Panc1 (cell line): ENCODE measurements around the gene NEK2. TPM values are rescaled to one million over a fixed set of nuclear protein-coding genes. Genes with fewer than 3 reads are reported as not detected.
"Not testable (repeated sequence)": the region's sequence is repeated elsewhere in the genome, so short reads cannot be mapped to it uniquely, and the experiment has no call there.

Source experiments
- ATAC-seq: fragments of 200-7000 bp; cut with Tn5 transposase; 2 replicates; pipeline ENCODE4 v1.9.1; 2020; ENCODE audit warnings: mild to moderate bottlenecking, moderate library complexity
- BruUV-seq: library from RNA; stranded (reverse); fragments of 400-500 nt; replicated peaks from 2 replicates; lab custom pipeline; 2021; lab: Mats Ljungman, UMichigan
- CTCF ChIA-PET: fragments of 300-600 bp; sonication (Branson Sonifier 250); formaldehyde crosslinking; loops from one replicate; lab custom pipeline; 2022; ENCODE audit warnings: antibody characterized with exemption; lab: Charles Lee
- POLR2A ChIA-PET: fragments of 300-600 bp; sonication (Branson Sonifier 250); formaldehyde crosslinking; loops from one replicate; lab custom pipeline; 2022; ENCODE audit warnings: antibody characterized with exemption; lab: Charles Lee
- DNase-seq: peaks from one replicate; pipeline ENCODE4 v3.0.0-alpha.2; 2010; ENCODE audit warnings: low read depth, low spot score
- H3K27ac ChIP-seq: 2 replicates; pipeline ENCODE4 v1.5.1; 2011; ENCODE audit warnings: mild to moderate bottlenecking, low read length, inconsistent platforms
- H3K27me3 ChIP-seq: fragments of 200-500 bp; sonication (Bioruptor generic); 2 replicates; pipeline ENCODE4 v1.6.0; 2014; ENCODE audit warnings: low read length, inconsistent platforms; ENCODE audit not compliant: control insufficient read depth, insufficient read depth
- H3K36me3 ChIP-seq: fragments of 200-500 bp; sonication (Bioruptor generic); 2 replicates; pipeline ENCODE4 v1.5.1; 2014; ENCODE audit warnings: inconsistent platforms, mild to moderate bottlenecking, low read length, moderate library complexity; ENCODE audit not compliant: control insufficient read depth, insufficient read depth
- H3K4me1 ChIP-seq: 2 replicates; pipeline ENCODE4 v1.5.1; 2011; ENCODE audit warnings: inconsistent platforms, mild to moderate bottlenecking, low read length, moderate library complexity; ENCODE audit not compliant: control insufficient read depth, insufficient read depth
- H3K4me3 ChIP-seq, 2 experiments: 2 replicates each; pipeline ENCODE4 v1.5.1; 2011 to 2012; ENCODE audit warnings: low read depth in 2 of 2, low read length in 2 of 2, mild to moderate bottlenecking in 2 of 2, inconsistent platforms in 1 of 2, moderate library complexity in 1 of 2
- H3K9me3 ChIP-seq: fragments of 200-500 bp; sonication (Bioruptor generic); 2 replicates; pipeline ENCODE4 v1.5.1; 2014; ENCODE audit warnings: low read depth, mild to moderate bottlenecking, inconsistent platforms, low read length, moderate library complexity; ENCODE audit not compliant: control insufficient read depth, insufficient read depth
- POLR2AphosphoS5 ChIP-seq: IDR thresholded peaks from 2 replicates; pipeline ENCODE4 v1.6.1; 2012; ENCODE audit warnings: mild to moderate bottlenecking, low read depth, low read length, moderate library complexity
- SIN3A ChIP-seq: IDR thresholded peaks from 2 replicates; pipeline ENCODE4 v1.6.1; 2012; ENCODE audit warnings: low read depth, mild to moderate bottlenecking, low read length, moderate library complexity, borderline replicate concordance; ENCODE audit not compliant: insufficient read depth
- TCF7L2 ChIP-seq: IDR thresholded peaks from 2 replicates; pipeline ENCODE4 v1.6.1; 2011; ENCODE audit warnings: mild to moderate bottlenecking, low read depth, low read length, inconsistent platforms
- in situ Hi-C: cut with HindIII; loops from 2 replicates; pipeline ENCODE4 v1.10.0; 2016; ENCODE audit warnings: low sequenced_read_pairs, low pct_unique_long_range_greater_than_20kb
- intact Hi-C: fragments of 100-400 bp; cut with micrococcal nuclease; formaldehyde crosslinking; loops from one replicate; pipeline ENCODE4 v1.10.0; 2022; ENCODE audit not compliant: unreplicated experiment
- total RNA-seq: library from RNA; stranded (reverse); gene quantifications from one replicate; pipeline ENCODE4 v1.2.1, GENCODE V29; 2021; ENCODE audit not compliant: unreplicated experiment
- TF ChIP-seq, protein P1 (sequence below), 2 experiments: IDR thresholded peaks; 2 replicates each; pipeline ENCODE4 v1.6.1; 2011 to 2012; ENCODE audit warnings: low read depth in 2 of 2, control low read depth in 1 of 2, low read length in 1 of 2, mild to moderate bottlenecking in 1 of 2, moderate library complexity in 1 of 2; ENCODE audit not compliant: insufficient read depth in 1 of 2
- TF ChIP-seq, protein P2 (sequence below): fragments of 450-650 bp; IDR thresholded peaks from 2 replicates; pipeline ENCODE4 v1.5.1; 2017; ENCODE audit warnings: mild to moderate bottlenecking

The NEK2 gene
- total RNA-seq, 1 experiment from 2014 or later, result 34.4 TPM

DNA sequence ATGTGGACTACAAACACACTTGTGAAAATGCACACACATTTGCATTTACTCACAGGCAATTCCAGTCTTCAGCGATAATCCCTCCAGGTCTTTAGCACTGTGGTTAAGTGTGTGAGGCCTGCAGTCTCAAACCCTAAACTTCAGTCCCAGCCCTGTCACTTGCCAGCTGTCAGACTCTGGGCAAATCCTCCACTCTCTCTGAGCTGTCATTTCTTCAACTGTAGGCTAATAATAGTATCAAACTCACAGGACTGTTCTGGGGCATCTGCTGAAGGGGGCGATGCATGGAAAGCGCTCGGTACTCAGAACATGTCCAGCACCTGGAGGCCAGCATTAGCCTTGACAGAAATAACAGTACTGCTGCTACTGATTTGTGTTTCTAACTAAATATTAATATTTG lies 48.2 kb downstream of the NEK2 start:
- Histone ChIP-seq H3K4me3 (no peak overlapping the region), H3K27ac (no peak overlapping the region), H3K9me3 (no peaks in the 10 kb centered on the region), H3K36me3 (no peaks in the 10 kb centered on the region), H3K27me3 (no peaks in the 10 kb centered on the region), H3K4me1 (no peaks in the 10 kb centered on the region)
- intact Hi-C loops, result no loop called here
- ChIA-PET POLR2A (no interaction called here), CTCF (no interaction called here)
- no TSS peak for BruUV-seq
- TF ChIP-seq, protein P1, sequence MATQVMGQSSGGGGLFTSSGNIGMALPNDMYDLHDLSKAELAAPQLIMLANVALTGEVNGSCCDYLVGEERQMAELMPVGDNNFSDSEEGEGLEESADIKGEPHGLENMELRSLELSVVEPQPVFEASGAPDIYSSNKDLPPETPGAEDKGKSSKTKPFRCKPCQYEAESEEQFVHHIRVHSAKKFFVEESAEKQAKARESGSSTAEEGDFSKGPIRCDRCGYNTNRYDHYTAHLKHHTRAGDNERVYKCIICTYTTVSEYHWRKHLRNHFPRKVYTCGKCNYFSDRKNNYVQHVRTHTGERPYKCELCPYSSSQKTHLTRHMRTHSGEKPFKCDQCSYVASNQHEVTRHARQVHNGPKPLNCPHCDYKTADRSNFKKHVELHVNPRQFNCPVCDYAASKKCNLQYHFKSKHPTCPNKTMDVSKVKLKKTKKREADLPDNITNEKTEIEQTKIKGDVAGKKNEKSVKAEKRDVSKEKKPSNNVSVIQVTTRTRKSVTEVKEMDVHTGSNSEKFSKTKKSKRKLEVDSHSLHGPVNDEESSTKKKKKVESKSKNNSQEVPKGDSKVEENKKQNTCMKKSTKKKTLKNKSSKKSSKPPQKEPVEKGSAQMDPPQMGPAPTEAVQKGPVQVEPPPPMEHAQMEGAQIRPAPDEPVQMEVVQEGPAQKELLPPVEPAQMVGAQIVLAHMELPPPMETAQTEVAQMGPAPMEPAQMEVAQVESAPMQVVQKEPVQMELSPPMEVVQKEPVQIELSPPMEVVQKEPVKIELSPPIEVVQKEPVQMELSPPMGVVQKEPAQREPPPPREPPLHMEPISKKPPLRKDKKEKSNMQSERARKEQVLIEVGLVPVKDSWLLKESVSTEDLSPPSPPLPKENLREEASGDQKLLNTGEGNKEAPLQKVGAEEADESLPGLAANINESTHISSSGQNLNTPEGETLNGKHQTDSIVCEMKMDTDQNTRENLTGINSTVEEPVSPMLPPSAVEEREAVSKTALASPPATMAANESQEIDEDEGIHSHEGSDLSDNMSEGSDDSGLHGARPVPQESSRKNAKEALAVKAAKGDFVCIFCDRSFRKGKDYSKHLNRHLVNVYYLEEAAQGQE (IDR thresholded peaks at IDR 0.05; ENCODE audit: insufficient read depth in 1 of 2, low read depth in 2 of 2, low read length in 1 of 2), result no peak
- TF ChIP-seq SIN3A (no peak), TCF7L2 (no peak), POLR2AphosphoS5 (no peak)
- TF ChIP-seq, protein P2, sequence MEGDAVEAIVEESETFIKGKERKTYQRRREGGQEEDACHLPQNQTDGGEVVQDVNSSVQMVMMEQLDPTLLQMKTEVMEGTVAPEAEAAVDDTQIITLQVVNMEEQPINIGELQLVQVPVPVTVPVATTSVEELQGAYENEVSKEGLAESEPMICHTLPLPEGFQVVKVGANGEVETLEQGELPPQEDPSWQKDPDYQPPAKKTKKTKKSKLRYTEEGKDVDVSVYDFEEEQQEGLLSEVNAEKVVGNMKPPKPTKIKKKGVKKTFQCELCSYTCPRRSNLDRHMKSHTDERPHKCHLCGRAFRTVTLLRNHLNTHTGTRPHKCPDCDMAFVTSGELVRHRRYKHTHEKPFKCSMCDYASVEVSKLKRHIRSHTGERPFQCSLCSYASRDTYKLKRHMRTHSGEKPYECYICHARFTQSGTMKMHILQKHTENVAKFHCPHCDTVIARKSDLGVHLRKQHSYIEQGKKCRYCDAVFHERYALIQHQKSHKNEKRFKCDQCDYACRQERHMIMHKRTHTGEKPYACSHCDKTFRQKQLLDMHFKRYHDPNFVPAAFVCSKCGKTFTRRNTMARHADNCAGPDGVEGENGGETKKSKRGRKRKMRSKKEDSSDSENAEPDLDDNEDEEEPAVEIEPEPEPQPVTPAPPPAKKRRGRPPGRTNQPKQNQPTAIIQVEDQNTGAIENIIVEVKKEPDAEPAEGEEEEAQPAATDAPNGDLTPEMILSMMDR, result no peak
- in situ Hi-C loops, result no loop called here
- ATAC-seq, result no peak
- no peak for DNase-seq

DNA sequence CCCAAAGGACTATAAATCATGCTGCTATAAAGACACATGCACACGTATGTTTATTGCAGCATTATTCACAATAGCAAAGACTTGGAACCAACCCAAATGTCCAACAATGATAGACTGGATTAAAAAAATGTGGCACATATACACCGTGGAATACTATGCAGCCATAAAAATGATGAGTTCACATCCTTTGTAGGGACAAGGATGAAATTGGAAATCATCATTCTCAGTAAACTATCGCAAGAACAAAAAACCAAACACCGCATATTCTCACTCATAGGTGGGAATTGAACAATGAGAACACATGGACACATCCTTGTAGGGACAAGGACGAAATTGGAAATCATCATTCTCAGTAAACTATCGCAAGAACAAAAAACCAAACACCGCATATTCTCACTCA lies 49.6 kb downstream of the NEK2 start:
- ATAC-seq, H3K4me1 ChIP-seq, DNase-seq, POLR2A ChIA-PET, intact Hi-C loops, H3K27me3 ChIP-seq, H3K36me3 ChIP-seq, in situ Hi-C loops, CTCF ChIA-PET, H3K4me3 ChIP-seq, H3K27ac ChIP-seq, BruUV-seq, H3K9me3 ChIP-seq: not testable (repeated sequence)

DNA sequence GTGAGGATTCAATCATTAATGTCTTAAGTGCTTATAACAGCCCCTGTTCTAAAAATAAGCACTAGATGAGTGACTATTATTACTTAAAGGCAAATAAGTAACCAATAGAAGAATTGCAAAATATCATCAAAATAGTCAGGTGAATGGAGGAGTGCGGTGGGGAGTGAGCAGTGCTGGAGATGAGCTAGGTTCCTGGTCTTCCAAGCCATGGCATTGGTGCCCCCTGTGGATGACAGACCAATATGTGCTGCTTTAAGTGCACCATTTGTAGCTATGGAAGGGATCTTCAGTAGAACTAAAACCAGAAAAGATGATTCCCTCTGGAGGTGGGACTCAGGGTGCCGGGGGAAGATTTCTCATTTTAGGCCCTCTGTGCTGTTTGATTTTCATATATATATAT lies 50.4 kb downstream of the NEK2 start:
- H3K9me3 ChIP-seq, result no peaks in the 10 kb centered on the region
- intact Hi-C loops, result no loop called here
- TF ChIP-seq TCF7L2, result no peak
- no TSS peak for BruUV-seq
- ATAC-seq (0 out of 2 replicates have a peak, but pooled peaks have one; percentile 64), DNase-seq (no peak)
- H3K36me3 ChIP-seq, result no peaks in the 10 kb centered on the region
- H3K27me3 ChIP-seq, result no peaks in the 10 kb centered on the region
- H3K4me1 ChIP-seq, result no peaks in the 10 kb centered on the region
- POLR2A ChIA-PET, result interaction anchor here (0.6 to 1.4 kb wide), 2 partner anchors 17 to 20 kb away, joined by 3 to 5 read pairs; no protein-coding TSS in a partner anchor
- CTCF ChIA-PET, result interaction anchor here (0.6 to 1.0 kb wide), 2 partner anchors 85 to 109 kb away, joined by 3 to 4 read pairs; no protein-coding TSS in a partner anchor
- H3K27ac ChIP-seq, result no peak overlapping the region
- in situ Hi-C loops, result no loop called here
- no peak overlapping the region for H3K4me3 ChIP-seq
